ENCODE results near the gene CUL4A.

- TF ChIP-seq, protein P1, sequence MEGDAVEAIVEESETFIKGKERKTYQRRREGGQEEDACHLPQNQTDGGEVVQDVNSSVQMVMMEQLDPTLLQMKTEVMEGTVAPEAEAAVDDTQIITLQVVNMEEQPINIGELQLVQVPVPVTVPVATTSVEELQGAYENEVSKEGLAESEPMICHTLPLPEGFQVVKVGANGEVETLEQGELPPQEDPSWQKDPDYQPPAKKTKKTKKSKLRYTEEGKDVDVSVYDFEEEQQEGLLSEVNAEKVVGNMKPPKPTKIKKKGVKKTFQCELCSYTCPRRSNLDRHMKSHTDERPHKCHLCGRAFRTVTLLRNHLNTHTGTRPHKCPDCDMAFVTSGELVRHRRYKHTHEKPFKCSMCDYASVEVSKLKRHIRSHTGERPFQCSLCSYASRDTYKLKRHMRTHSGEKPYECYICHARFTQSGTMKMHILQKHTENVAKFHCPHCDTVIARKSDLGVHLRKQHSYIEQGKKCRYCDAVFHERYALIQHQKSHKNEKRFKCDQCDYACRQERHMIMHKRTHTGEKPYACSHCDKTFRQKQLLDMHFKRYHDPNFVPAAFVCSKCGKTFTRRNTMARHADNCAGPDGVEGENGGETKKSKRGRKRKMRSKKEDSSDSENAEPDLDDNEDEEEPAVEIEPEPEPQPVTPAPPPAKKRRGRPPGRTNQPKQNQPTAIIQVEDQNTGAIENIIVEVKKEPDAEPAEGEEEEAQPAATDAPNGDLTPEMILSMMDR (IDR thresholded peaks at IDR 0.05; ENCODE audit: extremely low read depth in 1 of 2, insufficient read depth in 1 of 2, low read depth in 1 of 2, low read length in 2 of 2): peak; percentile 49 to 66
- TF ChIP-seq POLR2A (IDR thresholded peaks at IDR 0.05; ENCODE audit: low read depth, low read length) (no peak), MYC (IDR thresholded peaks at IDR 0.05; ENCODE audit: low read depth, low read length) (no peak)
Observed at GRCh38 chr13:113275387-113275786, 66.0 kb downstream of the CUL4A start.

Data from endothelial cell of umbilical vein (primary cell).